GOT3 (cell line): ENCODE measurements around the gene RPS16.
A peak's percentile ranks its signal among the peaks of the same experiment; 100 is the strongest.
"Not testable (repeated sequence)": the region's sequence is repeated elsewhere in the genome, so short reads cannot be mapped to it uniquely, and the experiment has no call there.

Experiments used
- DNase-seq: peaks from one replicate; lab custom pipeline; 2025; ENCODE audit warnings: mixed read lengths; lab: John Stamatoyannopoulos, UW

The RPS16 gene

DNA sequence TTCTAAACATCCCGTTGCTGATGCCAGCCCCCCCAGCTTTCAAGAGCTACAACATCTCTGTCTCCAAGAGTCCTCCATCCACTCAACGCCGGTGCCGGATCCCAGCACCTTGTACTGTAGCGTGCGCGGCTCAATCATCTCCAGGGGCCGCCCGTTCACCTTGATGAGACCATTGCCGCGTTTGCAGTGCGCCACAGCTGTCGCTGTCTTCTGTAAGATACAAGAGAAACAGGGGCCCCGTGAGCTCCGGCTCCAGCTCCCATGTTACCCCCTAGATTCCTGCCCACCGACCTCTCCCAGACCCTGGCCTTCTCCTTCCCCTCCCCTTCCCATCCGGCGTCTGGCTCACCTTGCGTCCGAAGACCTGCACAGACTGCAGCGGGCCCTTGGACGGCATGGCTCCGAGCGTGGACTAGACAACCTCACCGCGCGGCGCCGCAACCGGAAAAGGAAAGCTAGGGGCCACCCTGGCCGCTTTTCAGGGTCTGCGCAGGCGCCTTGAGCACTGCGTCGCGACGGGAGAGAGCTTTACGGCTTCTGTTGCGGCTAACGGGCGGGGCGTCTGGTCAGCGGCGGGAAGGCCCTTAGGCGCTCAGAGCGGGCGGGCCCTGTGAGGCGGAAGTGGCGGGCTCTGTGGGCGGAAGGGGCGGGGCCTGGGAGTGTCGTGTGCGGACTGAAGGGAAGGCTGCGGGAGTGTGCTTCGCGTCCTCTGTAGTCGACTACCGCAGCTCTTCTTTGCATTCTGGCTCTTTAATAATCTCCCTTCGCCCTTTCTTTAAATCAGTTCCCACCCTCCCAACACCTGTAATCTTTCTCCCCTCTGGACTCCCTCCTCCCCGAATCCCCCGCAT, at the start of gene RPS16:
Gene RPS16, minus strand, starts transcription at position 451 of the 851 bp plus-strand sequence. Its CDS starts 54 bp downstream, at position 397.
- peak; percentile 91 for DNase-seq

GRCh38 chr19:39483141-39483540, 47.4 kb upstream of the RPS16 start:
- no peak for DNase-seq

DNA sequence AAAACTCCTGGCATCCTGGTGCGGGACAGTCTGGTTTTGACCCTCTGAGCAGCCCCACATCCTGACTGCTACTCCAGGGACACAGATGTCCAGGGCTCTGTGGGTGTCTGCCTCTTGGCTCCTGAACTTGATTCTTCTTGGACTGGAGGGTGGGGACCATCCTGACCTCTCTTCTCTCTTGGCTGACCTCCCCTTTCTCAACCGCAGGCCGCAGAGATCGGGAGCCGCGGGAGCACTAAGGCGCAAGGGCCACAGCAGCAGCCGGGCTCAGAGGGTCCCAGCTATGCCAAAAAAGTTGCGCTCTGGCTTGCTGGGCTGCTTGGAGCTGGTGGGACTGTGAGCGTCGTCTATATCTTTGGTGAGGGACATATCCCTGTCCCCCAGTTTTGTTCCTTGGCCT, 45.9 kb upstream of the RPS16 start:
- no peak for DNase-seq

GRCh38 chr19:39481229-39481545, 45.4 kb upstream of the RPS16 start:
- DNase-seq = no peak

- peak; percentile 89 for DNase-seq
Measured at GRCh38 chr19:39480337-39481228, 44.8 kb upstream of the RPS16 start, which contains the start of gene TIMM50. TSS of gene TIMM50 (plus strand) at chr19:39480838. CDS start at chr19:39480854, 16 bp downstream.

DNA sequence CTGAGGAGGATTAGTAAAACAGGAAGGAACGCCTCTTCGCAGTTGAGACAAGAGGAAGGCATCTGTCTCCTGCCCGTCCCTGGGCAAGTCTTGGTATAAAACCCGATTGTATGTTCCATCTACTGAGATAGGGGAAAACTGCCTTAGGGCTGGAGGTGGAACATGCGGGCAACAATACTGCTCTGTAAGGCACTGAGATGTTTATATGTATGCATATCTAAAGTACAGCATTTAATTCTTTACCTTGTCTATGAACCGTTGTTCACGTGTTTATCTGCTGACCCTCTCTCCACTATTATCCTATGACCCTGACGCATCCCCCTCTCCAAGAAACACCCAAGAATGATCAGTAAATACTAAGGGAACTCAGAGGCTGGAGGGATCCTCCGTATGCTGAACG, 44.2 kb upstream of the RPS16 start:
- no peak for DNase-seq

GRCh38 chr19:39479319-39479801, 43.6 kb upstream of the RPS16 start:
- not testable (repeated sequence) for DNase-seq

- DNase-seq = no peak
Measured at GRCh38 chr19:39475748-39476147, 40.0 kb upstream of the RPS16 start.

GRCh38 chr19:39474139-39474620, 38.4 kb upstream of the RPS16 start:
- DNase-seq = no peak

DNA sequence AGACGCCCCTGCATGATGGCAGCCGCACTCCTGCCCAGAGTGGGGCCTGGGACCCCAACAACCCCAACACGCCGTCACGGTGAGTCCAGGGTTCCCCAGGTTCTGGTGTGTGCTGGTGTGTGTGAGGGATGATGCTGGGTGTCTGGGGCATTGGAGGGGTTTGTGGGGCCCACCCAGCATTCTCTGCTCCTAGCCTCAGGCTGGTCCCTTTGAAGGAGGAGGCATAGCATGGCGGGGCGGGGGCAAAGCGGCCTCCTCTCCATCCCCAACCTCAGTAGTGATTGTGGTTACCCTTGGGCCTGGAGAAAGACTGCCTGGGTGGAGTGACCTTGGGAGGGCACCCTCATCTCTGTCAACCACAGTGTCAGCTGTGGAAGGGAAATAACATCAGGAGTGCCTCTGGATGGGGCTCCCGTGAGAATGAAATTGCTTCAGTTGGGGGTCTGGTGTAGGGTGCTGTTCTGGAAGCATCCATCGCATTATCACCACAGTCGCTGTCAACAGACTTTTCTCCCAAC, 37.8 kb upstream of the RPS16 start:
- DNase-seq = no peak

DNA sequence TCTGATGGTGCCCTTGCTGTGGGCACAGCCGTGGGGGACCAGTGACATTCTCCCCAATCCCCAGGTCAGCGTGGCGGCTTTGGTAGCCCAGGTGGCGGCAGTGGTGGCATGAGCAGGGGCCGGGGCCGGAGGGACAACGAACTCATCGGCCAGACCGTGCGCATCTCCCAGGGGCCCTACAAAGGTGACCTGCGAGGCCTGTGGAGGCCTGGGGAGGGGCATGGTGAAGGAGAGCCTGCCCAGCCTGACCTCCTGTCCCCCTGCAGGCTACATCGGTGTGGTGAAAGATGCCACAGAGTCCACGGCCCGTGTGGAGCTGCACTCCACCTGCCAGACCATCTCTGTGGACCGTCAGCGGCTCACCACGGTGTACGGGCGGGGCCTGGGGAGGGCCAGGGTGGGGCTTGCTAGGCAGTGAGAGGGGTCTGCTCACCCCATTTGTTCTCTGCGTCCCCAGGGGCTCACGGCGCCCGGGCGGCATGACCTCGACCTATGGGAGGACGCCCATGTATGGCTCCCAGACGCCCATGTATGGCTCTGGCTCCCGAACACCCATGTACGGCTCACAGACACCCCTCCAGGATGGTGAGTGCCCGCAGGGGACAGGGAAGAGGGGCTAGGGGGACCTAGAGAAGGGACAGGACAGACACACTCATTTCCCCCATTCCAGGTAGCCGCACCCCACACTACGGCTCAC, 37.1 kb upstream of the RPS16 start:
- DNase-seq = no peak

DNA sequence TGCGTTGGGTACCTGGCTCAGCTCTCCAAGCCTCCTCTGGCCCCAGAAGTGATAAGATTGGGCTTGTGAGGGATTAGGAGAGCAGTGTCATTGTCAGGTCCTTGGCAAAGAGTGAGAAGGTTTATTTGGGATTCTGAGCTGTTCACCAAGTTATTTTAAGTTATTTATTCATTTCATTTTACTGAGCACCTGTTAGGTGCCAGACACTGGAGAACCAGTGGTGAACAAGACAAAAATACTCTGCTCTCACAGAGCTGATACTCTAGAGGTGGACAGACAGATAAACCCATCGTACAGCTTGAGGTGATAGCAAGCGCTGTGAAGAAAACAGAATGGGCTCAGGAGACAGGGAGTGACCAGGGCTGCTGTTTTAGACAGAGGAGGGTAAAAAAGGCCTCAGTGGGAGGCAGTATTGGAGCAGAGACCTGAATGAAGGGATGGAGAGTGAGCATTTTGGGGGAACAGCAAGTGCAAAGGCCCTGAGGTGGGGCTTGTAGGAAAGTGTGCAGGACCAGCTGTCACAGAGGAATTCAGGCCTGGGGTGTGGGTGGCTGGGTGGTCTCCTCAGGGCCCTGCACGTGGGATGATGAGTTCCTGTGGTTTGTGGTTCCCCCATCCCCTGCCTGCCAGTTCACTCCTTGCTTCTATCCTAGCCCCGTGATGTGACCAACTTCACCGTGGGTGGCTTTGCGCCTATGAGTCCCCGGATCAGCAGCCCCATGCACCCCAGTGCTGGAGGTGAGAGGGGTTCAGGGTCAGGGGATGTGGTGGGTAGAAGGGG, 36.2 kb upstream of the RPS16 start:
- no peak for DNase-seq

DNA sequence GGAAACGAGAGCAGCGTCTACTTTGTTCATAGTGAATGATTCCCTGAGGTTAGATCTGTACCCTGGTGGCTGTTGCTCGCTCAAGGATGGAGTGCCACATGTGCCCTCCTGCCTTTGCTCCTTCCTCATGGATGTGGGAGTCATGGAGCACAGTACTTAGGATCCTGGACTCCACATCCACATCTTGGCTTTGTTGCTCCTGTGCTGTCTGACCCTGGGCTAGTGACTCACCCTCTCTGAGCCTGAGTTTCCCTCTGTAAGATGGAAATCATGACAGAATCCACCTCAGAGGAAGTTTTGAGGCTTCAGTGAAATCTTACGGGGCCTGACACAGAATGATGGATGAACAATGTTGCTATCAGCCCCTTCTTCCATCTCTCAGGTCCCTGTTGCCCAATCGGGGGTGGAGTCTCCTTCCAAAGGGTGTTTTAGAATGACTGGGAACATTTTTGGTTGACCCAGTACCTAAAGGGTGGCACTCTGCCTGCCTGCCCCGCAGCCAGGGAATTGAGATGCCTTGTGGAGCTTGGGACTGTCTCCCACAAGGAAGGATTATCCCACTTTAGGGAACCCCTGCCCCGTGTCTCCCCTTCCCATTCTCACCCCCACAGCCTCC, 35.1 kb upstream of the RPS16 start:
- DNase-seq = no peak

GRCh38 chr19:39469567-39469966, 33.8 kb upstream of the RPS16 start:
- no peak for DNase-seq

DNA sequence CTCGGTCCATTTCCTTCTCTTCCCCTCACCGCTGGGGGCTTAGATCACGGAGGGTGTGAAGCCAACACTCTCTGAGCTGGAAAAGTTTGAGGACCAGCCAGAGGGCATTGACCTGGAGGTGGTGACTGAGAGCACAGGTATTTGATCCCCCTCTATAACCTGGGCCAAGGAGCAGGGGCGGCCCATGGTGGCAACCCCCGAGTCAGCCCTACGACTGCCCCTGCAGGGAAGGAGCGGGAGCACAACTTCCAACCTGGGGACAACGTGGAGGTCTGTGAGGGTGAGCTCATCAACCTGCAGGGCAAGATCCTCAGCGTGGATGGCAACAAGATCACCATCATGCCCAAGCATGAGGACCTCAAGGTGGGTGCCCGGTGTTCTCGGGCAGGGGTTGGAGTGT, 33.3 kb upstream of the RPS16 start:
- no peak for DNase-seq

- no peak for DNase-seq
Measured at GRCh38 chr19:39467941-39468340, 32.2 kb upstream of the RPS16 start.

DNA sequence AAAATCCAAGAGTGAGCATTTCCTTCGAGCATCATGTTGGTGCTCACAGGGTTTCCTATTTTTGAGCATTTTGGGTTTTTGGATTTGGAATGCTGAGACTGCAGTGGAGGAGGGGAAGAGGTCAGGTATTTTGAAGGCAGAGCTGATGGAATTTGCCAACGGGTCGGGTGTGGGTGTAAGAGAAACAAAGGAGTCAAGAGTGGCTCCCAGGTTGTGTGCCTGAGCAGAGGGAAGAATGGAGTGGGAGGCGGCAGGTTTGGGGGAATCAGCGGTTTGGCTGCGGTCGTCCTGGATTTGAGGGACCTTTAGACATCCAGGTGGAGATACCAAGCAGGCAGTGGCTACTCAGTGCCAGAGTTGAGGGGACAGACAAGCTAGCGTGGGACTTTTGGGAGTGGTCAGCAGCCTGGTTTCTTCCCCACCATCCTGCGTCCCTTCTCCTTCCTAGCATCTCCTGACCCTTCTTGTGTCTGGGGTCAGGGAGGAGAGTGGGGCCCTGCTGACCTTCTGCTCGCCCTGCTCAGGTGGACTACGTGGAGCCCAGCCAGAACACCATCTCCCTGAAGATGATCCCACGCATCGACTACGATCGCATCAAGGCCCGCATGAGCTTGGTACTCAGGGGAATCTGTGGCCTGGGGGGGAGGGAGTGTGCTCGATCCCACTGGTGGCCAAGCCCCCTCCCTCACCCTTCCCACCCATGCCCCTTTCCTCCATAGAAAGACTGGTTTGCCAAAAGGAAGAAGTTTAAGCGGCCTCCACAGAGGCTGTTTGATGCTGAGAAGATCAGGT, 30.4 kb upstream of the RPS16 start:
- DNase-seq = no peak

DNA sequence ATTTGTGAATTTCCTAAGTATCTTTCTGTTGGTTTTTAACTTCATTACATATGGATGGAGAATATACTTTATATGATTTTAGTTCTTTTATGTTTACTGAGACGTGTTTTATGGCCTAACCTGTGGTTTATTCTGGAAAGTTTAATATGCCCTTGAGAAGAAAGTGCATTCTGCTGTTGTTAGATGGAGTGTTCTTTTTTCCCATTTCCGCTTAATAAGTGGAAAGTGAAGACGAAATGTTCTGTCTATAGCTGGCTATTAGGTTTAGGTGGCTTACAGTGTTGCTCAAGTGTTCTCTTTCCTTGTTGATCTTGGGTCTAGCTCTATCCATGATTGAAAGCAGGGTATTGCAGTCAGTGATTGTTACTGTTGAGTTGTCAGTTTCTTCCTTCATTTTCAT, 27.7 kb upstream of the RPS16 start:
- DNase-seq = no peak

- DNase-seq = not testable (repeated sequence)
Measured at GRCh38 chr19:39451257-39451656, 15.5 kb upstream of the RPS16 start.
